GM21360 (cell line): ENCODE results near the gene CLIC3.
"Not testable (repeated sequence)": the region's sequence is repeated elsewhere in the genome, so short reads cannot be mapped to it uniquely, and the experiment has no call there.

Experiments used
- ATAC-seq: cut with Tn5 transposase; IDR thresholded peaks from one replicate; pipeline ENCODE4 v1.9.1; 2021; ENCODE audit warnings: mild to moderate bottlenecking, moderate library complexity; ENCODE audit not compliant: unreplicated experiment

CLIC3 gene

DNA sequence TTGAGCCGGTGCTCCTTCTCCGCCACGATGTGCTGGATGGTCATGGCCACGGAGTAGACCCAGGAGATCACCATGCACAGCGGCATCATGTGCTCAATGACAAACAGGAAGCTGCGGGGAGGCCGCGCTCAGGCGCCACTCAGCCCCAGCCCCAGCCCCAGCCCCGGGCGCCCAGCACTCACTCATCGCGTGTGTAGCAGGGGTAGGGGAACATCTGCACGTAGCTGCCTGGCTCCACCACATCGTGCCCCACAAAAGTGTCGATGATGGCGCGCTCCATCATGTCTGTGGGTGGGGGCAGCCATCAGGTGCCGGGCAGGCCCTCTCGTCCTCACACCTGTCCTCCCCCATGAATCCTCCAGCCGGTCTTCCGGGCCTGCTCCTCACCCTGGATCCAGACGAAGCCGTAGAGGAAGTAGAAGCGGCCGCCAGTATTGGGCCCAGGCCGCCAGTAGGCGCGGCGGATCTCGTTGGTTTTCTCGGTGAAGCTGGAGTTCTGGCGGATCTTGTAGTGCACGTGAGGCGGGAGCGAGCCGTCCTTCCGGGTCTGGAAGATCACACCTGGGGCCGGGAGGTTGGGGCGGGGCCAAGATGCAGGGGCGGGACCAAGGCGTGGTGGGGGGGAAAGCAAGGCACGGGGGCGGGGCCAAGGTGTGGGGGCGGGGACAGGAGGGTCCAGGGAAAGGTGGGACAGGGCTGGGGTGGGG lies 21.6 kb upstream of the CLIC3 start:
- ATAC-seq = no peak

DNA sequence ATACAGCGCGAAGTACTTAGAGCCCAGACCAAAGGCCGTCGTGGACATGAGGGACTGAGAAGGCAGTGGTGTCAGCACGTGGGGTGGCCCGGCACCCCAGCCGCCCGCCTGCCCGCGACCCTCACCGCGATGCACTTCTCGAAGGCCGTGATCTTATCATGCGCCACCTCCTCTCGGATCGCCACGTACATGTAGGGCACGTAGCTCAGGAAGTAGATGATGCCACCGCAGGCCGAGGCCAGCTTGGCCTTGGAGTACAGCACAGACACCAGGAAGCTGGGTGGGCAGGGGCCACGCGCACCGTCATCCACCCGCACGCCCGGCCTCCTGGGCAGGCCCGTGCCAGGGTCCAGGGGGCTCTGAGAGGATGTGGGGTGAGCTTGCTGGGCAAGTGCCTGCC lies 20.7 kb upstream of the CLIC3 start:
- ATAC-seq = no peak

DNA sequence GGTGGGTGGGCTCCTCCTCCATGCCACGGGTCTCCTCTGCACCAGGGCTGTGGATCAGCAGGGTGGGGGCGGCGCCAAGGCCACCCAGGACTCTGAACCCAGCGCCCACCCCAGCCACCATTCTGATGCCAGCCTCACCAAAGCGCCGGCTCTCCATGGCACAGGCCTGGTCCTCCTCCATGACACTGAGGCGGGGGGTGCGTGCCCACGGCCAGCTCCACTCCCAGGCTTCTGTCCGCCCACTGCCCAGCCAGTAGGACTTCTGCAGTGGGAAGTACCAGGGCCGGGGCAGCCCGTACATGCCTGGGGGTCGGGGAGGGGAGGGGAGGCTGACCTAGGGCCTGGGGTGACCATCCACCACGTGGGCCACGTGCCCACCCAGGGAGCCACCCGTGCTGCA lies 20.1 kb upstream of the CLIC3 start:
- ATAC-seq = no peak

DNA sequence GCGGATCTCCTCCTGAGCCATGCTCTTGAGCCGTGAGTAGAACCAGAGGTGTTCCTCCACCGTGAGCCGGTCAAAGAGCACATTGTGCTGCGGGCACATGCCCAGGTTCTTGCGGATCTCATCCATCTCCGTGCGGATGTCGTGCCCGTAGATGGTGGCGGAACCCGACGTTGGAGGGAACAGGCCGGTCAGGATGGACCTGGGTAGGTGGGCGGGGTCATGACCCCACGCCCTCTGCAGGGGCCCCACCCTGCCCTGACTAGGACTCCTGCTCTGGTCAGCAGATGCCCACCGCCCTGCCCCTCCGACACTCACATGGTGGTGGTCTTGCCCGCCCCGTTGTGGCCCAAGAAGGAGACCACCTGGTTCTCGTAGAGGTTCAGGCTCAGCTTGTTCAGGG lies 19.6 kb upstream of the CLIC3 start:
- no peak for ATAC-seq

DNA sequence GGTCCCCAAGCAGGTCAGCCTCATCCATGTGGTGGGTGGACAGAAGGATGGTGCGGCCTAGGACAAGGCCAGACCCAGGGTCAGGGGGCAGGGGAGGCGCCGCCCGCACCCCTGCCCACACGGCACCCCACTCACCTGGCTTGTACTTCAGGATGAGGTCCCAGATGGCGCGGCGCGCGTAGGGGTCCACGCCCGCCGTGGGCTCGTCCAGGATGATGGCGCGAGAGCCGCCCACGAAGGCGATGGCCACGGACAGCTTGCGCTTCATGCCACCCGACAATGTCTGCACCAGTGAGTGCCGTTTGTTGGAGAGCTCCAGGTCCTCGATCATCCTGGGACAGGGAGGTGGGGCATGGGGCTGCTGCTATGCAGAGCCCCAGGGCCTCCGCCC lies 19.2 kb upstream of the CLIC3 start:
- ATAC-seq = no peak

DNA sequence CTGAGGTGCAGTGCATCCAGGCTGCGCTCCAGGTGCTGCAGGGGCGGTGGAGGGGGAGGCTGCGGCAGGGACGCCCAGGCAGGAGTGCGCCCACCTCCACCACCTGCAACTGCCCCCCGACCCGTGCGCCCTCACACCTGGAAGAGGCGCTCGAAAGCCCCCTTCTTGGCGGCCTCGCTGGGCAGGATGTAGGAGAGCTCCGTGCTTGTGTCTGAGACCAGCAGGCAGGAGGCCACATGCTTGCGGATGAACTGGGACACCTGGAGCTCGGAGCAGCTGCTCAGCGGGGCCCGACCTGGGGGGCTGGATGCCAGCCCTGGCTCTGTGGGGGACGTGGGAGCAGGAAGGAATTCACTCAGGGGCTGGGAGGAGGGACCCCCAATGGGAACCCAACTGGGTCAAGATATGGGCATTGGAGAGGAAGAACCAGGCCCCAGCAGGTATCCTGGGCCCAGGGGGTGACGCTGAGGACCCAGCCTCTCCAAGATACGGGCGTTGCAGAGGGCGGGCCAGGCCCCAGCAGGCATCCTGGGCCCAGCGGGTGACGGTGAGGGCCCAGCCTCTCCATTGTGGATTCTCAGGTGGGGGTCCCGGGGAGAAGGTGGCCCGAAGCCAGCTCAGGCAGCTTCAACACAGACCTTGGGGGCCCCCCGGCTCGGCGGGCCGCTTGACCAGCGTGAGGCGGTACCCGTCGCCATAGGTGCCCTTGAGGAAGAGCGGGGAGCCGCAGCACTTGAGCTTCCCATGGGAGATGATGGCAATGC lies 18.6 kb upstream of the CLIC3 start:
- ATAC-seq = no peak

DNA sequence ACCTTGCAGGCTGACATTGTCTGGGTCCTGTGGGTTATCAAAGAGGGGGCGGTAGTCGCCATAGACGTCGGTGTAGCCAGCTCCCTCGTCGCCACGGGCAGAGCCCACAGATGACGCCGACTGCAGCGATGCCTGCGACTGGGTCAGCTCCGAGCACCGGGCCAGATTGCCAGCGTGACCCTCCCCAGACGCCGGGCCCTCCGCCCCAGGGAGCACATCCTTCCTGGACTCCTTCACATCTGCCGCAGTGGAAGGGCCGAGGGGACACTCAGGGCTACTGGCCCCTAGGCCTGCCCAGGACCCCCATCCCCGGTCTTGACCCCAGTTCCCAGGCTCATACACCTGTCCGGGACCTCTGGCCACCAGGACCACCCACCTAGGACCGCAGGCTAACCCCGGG lies 17.8 kb upstream of the CLIC3 start:
- ATAC-seq = no peak

DNA sequence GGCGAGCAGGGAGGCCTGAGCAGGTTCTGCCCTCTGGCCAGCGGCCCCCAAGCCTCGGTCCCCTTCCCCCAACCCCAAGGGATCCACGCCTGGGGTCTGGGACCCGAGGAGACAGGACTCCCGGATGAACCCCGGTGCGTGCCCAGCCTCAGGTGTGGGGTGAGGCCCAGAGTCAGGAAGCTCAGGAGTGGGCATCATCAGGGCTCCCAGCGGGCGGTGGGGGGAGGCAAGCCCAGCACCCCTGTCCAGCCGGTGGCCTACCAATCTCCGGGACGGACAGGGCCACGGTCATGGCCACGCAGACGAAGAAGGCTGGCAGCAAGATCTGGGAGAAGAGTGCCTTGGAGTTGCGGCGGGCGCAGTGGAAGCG lies 17.2 kb upstream of the CLIC3 start:
- no peak for ATAC-seq

DNA sequence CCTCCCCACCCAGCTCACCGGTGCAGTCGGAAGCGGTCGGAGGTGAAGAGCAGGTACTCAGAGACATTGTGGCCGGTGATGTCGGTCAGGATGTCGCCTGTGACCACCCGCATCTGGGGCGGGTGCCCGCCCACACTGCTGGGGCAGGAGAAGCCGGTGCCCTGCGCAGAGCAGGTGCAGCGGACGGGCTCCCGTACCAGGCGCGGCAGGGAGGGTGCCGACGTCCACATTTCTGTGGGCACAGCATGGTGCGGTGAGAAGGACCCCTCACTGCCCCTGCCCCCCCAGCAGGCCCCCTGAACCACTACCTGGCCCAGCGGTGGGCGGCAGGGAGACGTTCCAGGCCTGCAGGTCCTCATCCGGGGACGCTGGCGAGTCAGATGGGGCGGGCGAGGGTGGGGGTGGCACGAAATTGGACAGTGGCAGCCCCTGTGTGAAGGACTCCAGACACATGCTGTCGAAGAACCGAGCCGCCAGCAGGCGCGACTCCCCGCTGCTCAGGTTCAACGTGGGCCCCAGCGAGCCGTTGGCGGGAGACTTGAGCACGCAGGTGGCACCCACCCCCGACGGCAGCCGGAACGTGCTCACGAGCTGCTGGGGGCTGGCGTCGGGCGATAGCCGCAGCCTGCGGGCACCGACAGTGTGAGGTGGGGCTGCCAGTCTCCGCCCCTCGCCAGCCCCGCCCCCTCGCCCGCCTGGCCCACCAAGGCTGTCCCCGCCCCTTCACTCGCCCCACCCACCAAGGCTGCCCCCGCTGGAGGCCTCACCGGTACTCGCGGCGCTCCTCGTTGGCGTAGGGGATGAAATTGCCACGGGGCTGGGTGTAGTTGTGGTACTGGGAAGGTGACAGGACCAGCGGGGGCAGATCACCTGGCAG lies 16.6 kb upstream of the CLIC3 start:
- no peak for ATAC-seq

DNA sequence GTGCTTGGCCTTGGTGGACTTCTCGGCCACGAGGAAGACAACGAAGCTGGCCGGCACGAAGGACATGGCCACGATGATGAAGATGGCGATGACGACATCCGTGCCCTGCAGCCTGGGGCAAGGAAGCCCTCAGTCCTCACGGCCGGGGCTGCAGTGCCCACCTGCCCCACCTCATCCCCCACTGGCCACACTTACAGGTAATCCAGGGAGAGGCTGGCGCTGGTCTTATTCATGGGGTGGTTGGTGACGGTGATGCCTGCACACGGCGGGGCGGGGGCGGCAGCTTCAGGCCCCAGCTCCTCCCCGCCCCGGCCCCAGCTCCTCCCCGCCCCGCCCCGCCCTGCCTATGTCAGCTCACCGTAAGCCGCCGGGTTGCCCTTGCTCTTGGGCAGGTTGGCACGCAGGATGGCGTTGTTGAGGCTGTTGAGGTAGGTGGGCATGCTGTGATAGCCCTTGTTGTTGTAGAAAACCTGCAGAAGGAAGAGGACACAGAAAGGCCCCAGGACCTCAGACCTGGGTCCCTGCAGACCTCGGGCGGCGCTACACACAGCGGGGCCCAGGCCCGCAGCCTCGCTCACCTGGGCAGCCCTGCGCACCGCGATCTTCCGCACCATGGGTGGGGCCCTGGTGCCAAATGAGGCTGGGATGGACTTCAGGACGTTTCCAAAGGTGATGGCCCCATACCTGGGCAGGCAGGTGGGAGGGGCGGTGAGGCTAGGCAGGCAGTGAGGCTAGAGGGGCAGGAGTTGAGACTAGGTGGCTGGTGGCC lies 15.7 kb upstream of the CLIC3 start:
- no peak for ATAC-seq

DNA sequence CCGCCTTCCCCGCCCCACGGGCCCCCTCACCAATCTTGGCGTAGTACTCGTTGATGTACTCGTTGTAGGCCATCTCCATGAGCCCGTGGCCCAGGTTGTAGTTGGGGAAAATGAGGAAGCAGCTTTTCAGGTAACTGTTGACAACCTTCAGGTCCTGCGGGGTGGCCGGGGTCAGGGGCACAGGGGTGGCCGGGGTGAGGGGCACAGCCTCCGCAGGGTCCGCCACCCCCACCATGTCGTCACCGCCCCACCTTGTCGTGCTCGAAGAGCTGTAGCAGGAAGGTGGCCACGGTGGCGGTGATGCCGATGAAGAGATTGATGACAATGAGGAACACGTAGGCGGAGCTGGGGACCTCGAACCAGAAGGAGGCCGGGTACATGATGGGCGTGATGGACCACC lies 14.8 kb upstream of the CLIC3 start:
- ATAC-seq = no peak

DNA sequence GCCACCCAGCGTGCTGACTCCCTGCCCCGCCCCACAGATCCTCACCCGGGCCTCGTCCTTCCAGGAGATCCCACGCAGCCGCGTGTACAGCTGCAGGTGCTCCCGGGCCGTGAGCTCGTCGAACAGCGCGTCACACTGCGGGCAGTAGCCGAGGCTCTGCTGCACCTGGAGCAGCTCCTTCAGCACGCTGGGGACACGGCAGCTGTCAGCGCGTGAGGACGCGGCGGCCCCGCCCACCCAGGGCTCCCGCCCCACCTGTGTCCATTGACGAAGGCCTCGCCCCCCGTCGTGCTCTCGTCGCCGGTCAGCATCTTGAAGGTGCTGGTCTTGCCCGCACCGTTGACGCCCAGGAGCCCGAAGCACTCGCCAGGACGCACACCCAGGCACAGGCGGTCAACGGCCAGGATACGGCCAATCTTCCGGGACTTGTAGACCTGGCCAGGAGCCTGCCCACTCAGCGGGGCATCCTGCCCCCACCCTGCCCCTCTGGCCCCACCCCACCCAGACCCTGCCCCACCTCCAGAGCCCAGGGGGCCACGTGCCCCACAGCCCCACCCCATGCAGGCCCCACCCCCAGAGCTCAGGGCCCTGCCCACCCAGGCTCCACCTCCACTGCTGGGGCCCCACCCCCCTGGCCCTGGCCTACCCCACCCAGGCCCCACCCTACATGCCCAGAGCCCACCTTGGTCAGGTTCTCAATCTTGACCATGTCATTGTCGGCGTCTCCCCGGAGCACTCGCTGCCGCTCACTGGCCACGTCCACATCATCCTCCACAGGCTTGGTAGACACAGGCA lies 13.8 kb upstream of the CLIC3 start:
- no peak for ATAC-seq

DNA sequence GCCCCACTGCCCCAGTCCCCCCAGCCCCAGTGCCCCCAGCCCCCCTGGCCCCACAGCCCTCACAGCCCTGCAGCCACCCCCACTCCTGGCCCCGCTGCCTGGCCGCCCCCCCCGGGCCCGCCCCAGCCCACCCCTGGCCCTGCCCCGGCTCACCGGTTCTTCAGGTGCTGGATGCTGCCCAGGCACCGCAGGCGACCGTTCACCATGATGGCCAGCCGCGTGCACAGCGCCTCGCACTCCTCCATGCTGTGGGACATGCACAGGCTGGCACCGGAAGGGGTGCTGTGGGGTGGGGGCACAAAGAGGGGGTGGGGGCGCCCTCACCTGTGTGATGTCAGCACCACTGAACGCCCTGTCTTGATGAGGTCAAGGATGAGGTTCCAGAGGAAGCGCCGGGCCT lies 12.8 kb upstream of the CLIC3 start:
- no peak for ATAC-seq

DNA sequence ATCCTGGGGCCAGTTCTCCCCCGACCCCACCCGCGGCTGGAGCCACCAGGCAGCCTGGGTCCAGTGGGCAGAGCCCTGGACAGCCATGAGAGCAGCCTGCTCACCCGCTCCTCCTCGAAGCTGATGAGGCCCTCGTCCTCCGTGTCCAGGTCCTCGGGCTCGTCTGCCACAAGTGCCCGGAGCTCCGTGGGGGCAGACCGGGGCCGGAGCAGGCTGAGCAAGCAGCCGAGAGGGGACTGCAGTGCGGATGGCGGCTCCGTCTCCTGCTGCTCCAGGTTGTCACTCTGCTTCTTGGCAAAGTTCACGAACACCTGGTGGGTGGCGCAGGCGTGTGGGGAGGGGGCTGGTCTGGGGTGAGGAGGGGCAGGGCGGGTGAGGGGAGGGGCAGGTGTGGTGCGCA lies 11.9 kb upstream of the CLIC3 start:
- no peak for ATAC-seq

DNA sequence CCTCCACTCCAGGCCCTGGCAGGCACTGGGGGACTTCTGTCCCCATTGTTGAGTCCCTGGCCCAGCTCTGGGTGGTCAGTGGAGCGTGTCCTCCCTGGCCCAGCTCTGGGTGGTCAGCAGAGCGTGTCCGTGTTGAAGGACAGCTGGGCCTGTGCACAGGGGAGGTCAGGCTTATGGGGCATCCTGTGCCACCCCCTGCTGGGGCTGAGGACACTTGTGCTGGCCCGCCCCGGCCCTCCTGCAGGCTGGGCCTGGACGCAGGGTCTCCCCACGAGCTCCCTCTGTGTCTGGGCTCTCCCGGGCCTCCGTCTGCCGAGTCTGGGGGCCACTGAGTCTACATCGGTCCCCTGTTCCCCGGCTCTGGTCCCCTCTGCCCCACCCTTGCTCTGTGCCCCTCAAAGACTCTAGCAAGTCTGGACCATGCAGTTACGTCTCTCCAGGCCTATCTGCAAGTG lies 11.5 kb upstream of the CLIC3 start:
- ATAC-seq = no peak

DNA sequence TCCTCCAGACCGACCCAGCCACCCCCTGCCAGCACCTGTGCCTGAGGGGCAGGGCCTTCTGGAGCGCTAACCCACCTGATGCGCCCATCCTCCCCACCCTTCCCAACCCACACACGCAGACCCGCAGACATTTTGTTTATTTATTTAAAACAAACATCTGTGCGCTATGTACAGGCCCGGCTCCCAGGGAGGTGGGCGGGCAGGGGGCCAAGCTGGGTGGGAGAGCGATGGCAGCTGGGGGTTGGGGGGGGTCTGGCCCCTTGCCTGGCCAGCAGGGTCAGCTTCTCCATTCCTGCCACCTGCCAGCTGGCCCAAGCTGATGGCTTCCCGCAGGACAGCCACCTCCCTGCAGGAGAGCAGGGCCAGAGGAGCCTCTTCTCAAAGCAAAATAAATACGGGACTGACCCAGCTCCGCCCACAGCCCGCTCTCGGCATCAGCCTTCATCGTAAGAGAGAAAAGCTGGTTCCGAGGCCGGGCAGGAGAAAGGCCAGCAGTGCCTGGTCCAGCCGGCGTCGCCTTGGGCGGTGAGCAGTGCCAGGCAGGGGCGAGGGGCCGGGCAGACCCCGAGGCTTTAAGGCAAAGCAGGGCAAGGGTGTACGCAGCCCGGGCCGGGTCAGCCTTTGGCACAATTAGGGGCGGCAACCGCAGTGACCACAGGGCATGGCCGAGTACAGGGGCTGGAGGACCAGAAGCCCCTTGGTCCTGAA lies 10.9 kb upstream of the CLIC3 start:
- ATAC-seq = no peak

DNA sequence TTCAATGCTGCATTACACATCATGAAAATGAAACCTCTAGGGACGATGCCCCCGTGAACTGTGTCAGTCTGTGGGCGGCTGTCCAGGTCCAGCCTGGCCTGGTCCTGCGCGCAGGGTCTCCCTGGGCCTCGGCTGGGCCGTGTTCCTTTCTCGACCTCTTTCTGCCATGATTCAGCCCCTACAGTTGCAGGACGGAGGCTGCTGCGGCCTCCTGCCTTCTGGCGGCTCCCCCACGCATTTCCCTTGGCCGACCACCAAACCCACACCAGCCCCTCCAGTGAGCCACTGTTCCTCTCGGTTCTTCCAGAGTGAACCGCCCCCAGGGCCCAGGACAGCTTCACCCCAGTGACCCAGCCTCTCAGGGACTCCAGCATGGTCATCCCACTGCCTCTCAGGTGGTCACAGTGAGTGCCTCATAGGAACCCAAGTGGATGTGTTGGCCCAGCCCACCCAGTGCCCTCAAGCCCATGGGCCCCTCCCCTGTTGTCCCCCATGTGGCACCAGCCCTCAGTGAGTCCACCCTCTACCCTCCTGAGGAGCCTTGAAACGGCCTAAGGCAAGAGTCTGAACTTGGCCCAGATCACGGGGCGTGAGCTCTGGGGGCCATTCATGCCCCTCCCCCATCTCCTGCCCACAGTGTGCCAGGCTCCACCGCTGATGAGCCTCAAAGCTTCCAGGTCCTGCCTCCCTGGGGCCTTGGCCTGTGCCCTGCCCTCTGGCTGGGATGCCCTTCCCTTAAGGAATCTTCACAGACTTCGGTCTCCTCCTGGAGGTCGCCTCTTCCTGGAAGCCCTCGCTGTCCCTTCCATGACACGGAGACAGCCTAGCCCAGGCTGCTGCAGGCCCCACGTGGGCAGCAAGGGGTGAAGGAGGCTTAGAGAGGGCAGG lies 10.0 kb upstream of the CLIC3 start:
- ATAC-seq = no peak

DNA sequence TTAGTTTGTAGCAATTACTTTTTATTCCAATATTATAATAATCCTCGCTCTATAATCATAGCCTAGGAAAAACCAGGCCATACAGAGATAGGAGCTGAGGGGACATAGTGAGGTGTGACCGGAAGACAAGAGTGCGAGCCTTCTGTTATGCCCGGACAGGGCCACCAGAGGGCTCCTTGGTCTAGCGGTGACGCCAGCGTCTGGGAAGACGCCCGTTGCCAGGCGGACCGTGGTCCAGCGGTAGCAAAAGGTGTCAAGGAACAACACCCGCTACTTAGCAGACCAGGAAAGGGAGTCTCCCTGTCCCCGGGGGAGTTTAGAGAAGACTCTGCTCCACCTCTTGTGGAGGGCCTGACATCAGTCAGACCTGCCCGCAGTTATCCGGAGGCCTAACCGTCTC lies 7.9 kb upstream of the CLIC3 start:
- not testable (repeated sequence) for ATAC-seq

DNA sequence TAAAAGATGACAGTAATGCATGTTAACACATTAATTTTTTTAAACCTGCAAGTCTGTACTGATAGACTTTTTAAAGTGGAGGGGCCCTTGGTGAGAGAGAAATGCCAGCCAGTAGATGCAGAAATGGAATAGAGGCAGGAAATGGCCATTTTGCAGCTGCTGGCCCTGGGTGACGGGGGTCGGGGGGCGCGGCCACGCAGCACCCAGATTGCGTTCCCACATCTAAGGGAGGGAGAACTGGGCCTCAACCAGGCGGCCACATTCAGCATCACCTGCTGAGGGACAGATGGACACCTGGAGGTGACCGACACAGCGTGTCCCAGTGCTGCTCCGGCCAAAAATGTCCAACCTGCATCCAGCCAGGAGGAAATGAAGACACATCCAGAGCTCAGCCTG lies 6.3 kb upstream of the CLIC3 start:
- ATAC-seq = no peak
